Activated naive CD4-positive, alpha-beta T cell treated with anti-CD3 and anti-CD28 coated beads for 36 hours (primary cell): ENCODE data around the gene ULK1. TPM values are rescaled to one million over a fixed set of nuclear protein-coding genes. Genes with fewer than 3 reads are reported as not detected.

Experiments used
- CTCF ChIA-PET: fragments of 350-600 bp; sonication (Branson Sonifier 250); formaldehyde crosslinking; loops from one replicate; lab custom pipeline; 2021; ENCODE audit warnings: antibody characterized with exemption; lab: Charles Lee
- DNase-seq: peaks from one replicate; pipeline ENCODE4 v3.0.0-alpha.2; 2020
- H3K27ac Mint-ChIP-seq: one replicate; pipeline ENCODE4 v1.8.0; 2021; ENCODE audit warnings: mild to moderate bottlenecking, mixed read lengths
- H3K27me3 Mint-ChIP-seq: one replicate; pipeline ENCODE4 v1.8.0; 2021; ENCODE audit warnings: low read depth, mixed read lengths
- H3K36me3 Mint-ChIP-seq: one replicate; pipeline ENCODE4 v1.8.0; 2021; ENCODE audit warnings: low read depth, mixed read lengths
- H3K4me1 Mint-ChIP-seq: one replicate; pipeline ENCODE4 v1.8.0; 2021; ENCODE audit warnings: low read depth, mixed read lengths
- H3K4me3 Mint-ChIP-seq: one replicate; pipeline ENCODE4 v1.8.0; 2021; ENCODE audit warnings: mild to moderate bottlenecking, moderate library complexity, mixed read lengths
- H3K9me3 Mint-ChIP-seq: one replicate; pipeline ENCODE4 v1.8.0; 2021; ENCODE audit warnings: mixed read lengths
- intact Hi-C: fragments of 100-400 bp; cut with micrococcal nuclease; formaldehyde crosslinking; loops from one replicate; pipeline ENCODE4 v1.15.1; 2023
- total RNA-seq, 2 experiments: library from RNA; stranded (reverse); gene quantifications; one replicate each; pipeline ENCODE4 v1.2.3, GENCODE V29; 2021

Gene ULK1
- total RNA-seq, 2 experiments from 2014 or later = 13.6 to 15.6 TPM

DNA sequence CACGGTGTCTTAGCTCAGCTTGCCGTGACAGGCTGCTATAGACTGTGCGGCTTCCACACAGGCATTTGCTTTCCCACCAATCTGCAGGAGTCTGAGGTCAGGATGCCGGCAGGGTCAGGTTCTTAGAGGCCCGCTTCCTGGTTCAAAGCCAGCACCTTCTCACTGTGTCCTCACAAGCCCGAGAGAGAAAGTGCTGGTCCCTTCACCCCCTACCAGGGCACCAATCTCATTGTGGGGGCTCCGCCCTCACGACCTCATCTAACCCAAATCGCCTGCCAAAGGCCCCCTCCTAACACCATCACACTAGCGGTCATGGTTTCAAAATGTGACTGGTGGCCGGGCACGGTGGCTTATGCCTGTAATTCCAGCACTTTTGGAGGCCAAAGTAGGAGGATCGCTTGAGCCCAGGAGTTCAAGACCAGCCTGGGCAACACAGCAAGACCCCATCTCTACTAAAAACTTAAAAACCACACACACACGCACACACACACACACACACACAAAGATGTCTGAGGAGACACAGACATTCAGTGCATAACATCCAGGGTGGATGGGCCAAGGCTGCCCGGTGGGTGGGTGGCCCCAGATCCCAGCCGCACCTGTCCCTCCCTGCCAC lies 39.5 kb upstream of the ULK1 start:
- no peaks in the 10 kb centered on the region for H3K36me3 Mint-ChIP-seq
- H3K27ac Mint-ChIP-seq = no peak overlapping the region
- no peaks in the 10 kb centered on the region for H3K27me3 Mint-ChIP-seq
- DNase-seq = no peak
- H3K9me3 Mint-ChIP-seq = no peaks in the 10 kb centered on the region
- intact Hi-C loops = no loop called here
- CTCF ChIA-PET = interaction anchor here (0.7 kb wide), 1 partner anchor 501 kb away, joined by 4 read pairs; no protein-coding TSS in a partner anchor
- H3K4me3 Mint-ChIP-seq = no peak overlapping the region
- no peaks in the 10 kb centered on the region for H3K4me1 Mint-ChIP-seq

DNA sequence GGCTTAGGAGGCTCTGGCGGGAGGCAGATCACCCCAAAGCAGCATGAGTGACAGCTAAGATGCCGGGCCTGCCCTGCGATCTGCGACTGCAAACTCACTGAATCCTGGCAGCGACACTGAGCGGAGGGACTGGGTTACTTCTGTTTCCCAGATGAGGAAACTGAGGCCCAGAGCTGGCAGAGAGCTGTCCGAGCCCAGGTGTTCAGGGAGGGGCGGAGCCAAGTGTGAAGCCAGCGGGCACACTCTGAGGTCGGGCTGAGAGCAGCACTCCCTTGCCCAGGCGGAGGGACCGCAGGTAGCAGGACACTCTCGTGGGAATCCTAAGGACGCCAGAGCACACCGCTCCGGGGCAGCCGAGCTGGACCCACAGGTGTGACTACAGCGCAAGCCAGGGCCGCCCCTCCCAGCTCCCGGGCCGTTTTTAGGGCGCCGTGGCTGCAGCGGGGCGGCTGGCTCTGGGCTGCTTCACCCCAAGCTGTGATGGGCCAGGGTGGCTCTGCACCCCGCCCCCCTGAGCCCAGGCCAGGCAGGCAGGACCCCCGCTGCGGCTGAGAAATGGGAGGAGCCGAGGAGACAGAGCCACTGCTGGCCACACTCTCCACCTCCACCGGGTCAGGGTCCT lies 38.8 kb upstream of the ULK1 start:
- no peaks in the 10 kb centered on the region for H3K9me3 Mint-ChIP-seq
- H3K27ac Mint-ChIP-seq = no peak overlapping the region
- intact Hi-C loops = no loop called here
- no peak overlapping the region for H3K4me3 Mint-ChIP-seq
- DNase-seq = no peak
- H3K4me1 Mint-ChIP-seq = peaks cover 2% of the 10 kb centered on the region
- CTCF ChIA-PET = no interaction called here
- no peaks in the 10 kb centered on the region for H3K36me3 Mint-ChIP-seq
- no peaks in the 10 kb centered on the region for H3K27me3 Mint-ChIP-seq

DNA sequence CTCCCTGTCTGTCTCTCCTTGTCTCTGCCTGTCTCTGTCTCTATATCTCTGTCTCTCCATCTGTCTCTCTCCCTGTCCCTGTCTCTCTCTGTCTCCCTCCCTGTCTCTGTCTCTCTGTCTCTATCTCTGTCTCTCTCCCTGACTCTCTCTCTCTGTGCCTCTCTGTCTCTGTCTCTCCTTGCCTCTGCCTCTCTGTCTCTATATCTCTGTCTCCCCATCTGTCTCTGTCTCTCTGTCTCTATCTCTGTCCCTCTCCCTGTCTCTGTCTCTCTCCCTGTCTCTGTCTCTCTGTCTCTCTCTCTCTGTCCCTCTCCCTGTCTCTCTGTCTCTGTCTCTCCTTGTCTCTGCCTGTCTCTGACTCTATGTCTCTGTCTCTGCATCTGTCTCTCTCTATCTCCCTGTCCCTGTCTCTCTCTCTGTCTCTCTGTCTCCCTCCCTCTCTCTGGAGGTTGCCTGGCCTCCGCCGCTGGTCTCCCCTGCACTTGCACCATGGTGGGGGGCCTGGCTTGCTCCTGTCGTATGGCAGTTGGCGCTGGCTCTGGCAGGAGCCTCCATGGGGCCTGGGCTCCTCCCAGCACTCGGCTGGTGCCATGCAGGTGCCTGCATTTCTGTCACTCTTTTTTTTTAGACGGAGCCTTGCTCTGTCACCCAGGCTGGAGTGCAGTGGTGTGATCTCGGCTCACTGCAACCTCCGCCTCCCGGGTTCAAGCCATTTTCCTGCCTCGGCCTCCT lies 37.9 kb upstream of the ULK1 start:
- CTCF ChIA-PET = no interaction called here
- no peaks in the 10 kb centered on the region for H3K36me3 Mint-ChIP-seq
- no peak overlapping the region for H3K4me3 Mint-ChIP-seq
- H3K4me1 Mint-ChIP-seq = peaks cover 4% of the 10 kb centered on the region
- intact Hi-C loops = no loop called here
- no peaks in the 10 kb centered on the region for H3K9me3 Mint-ChIP-seq
- no peaks in the 10 kb centered on the region for H3K27me3 Mint-ChIP-seq
- H3K27ac Mint-ChIP-seq = no peak overlapping the region
- no peak for DNase-seq

DNA sequence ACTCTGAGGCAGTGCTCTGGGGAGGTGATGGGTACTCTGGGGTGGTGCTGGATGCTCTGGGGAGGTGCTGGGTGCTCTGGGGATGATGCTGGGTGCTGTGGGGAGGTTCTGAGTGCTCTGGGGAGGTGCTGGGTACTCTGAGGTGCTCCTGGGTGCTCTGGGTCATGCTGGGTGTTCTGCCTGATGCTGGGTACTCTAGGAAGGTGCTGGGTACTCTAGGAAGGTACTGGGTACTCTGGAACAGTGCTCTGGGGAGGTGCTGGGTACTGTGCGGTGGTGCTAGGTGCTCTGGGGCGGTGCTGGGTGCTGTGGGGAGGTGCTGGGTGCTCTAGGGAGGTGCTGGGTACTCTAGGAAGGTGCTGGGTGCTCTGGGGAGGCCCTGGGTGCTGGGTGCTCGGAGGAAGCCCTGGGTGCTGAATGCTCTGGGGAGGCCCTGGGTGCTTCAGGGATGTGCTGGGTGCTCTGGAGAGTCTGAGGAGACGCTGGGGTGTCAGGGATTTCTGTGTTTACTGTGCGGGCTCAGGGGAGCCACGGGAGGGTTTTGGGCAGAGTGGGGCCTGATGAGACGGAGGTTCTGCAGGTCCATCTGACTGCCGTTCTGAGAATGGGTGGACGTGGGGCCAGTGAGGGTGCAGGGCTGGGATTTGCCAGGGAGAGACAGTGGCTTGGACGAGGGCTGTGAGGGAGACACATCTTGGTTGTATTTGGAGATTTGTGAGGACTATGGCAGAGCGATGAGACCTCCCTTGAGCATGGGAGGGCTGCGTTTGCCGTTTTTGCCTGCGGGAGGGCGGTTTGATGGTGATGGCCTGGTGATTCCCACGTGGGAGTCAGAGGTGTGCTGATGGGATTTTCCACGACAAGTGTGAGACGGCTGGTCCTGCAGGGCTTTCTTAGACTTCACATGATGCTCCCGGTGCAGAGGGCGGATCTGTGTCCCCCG lies 36.2 kb upstream of the ULK1 start:
- Mint-ChIP-seq H3K27ac (no peak overlapping the region), H3K4me1 (peaks cover 4% of the 10 kb centered on the region), H3K27me3 (no peaks in the 10 kb centered on the region), H3K36me3 (no peaks in the 10 kb centered on the region), H3K9me3 (no peaks in the 10 kb centered on the region), H3K4me3 (no peak overlapping the region)
- CTCF ChIA-PET = no interaction called here
- DNase-seq = no peak
- intact Hi-C loops = no loop called here

DNA sequence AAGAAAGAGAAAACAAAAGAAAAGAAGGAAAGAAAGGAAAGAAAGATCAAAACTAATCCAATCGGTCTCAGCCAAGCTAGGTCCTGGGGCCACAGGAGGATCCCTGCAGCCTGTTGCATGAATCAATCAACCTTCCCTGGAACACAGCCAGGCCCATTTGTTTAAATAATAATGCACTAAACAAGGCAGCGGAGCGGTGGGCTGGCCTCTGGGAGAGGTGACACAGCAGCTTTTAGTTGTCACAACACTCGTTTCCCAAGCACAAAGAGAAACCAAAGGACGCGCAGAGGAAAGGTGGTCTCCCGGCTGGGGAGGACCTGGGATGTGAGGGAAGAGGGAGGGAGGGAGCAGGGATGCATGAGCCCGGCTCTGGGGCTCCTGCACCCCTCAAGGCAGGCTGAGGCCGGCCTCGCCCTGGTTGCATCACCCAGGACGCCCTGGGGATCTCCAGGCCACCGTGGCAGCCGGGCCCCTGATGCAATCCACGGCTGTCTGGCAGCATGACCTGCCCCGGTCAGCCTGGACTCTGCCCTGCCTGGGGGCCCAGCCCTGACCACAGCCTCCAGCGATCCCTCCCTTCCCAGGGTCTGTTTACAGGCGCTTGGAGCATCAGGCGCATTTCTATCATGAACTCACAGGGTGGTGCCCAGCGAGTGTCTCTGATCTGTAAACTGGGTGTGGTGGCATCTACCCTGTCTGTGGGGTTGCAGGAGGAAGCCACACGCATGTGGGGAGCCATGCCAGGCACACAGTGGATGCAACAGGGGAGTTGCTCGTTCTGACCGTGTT lies 33.8 kb upstream of the ULK1 start:
- no peak overlapping the region for H3K27ac Mint-ChIP-seq
- CTCF ChIA-PET = no interaction called here
- peaks cover 4% of the 10 kb centered on the region for H3K4me1 Mint-ChIP-seq
- no peaks in the 10 kb centered on the region for H3K36me3 Mint-ChIP-seq
- intact Hi-C loops = no loop called here
- no peak overlapping the region for H3K4me3 Mint-ChIP-seq
- H3K27me3 Mint-ChIP-seq = no peaks in the 10 kb centered on the region
- no peaks in the 10 kb centered on the region for H3K9me3 Mint-ChIP-seq
- DNase-seq = no peak

DNA sequence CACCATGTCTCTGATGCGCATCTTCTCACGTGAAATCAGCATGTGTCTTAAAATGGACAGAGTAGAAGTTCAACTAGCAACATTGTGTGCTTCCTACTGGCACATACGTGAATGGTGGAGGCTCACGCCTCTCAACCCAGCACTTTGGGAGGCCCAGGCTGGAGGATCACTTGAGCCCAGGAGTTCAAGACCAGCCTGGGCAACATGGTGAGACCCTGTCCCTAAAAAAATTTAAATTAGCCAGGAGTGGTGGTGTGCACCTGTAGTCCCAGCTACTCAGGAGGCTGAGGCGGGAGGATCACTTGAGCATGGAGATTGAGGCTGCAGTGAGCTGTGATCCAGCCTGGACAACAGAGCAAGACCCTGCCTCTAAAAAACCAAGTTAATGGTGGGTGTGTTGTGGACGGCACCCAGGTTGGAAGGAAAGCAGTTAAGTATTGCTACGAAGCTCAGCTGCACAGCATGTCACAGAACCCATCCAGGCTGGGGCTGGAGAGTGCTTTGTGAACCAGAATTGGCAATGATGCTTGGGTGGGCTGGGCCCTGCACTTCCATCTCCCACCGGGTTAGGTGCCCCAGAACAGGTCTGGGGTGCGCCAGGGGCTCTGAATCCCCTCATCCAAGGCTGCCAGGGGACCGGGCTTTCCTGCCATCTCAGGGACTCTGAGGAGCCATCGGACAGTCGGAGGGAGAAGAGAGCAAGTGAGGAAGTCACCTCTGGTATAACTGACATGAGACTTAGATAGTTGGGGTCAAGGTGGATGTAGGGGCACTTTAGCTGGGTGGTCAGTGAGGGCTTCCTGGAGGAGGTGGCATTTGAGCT lies 33.0 kb upstream of the ULK1 start:
- intact Hi-C loops = no loop called here
- CTCF ChIA-PET = no interaction called here
- H3K27me3 Mint-ChIP-seq = no peaks in the 10 kb centered on the region
- no peaks in the 10 kb centered on the region for H3K36me3 Mint-ChIP-seq
- DNase-seq = no peak
- no peak overlapping the region for H3K4me3 Mint-ChIP-seq
- peaks cover 4% of the 10 kb centered on the region for H3K4me1 Mint-ChIP-seq
- H3K9me3 Mint-ChIP-seq = no peaks in the 10 kb centered on the region
- no peak overlapping the region for H3K27ac Mint-ChIP-seq

DNA sequence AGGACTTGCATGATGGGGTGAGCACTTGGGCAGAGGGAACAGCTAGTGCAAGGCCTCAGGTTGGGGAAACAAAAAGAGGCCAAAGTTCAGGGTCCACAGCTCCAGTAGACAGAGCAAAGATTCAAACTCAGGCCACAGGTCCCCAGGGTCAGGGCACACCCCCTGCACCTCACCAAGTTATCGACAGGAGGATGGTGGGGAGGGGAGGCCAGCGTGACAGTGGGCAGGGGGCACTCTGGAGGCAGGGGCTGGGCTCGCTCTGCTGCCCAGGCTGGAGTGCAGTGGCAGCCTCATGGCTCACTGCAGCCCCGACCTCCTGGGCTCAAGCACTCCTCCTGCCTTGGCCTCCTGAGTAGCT lies 32.4 kb upstream of the ULK1 start:
- CTCF ChIA-PET = no interaction called here

DNA sequence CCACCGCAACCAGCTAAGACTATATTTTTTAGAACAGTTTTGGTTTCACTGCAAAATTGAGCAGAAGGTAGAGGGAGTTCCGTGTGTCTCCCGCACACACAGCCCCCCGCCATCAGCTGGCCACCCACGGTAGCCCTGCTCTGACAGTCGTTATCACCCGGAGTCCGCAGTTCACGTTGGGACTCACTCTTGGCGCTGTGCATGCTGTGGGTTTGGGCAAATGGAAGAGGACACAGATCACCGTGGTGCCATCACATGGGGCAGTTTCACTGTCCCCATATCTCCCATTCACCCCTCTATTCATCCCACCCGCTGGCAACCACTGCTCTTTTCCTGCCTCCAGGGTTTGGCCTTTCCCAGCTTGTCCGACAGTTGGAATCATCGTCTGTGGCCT lies 31.8 kb upstream of the ULK1 start:
- no peaks in the 10 kb centered on the region for H3K9me3 Mint-ChIP-seq
- DNase-seq = no peak
- intact Hi-C loops = no loop called here
- H3K36me3 Mint-ChIP-seq = no peaks in the 10 kb centered on the region
- CTCF ChIA-PET = no interaction called here
- H3K4me1 Mint-ChIP-seq = peaks cover 4% of the 10 kb centered on the region
- no peaks in the 10 kb centered on the region for H3K27me3 Mint-ChIP-seq
- no peak overlapping the region for H3K4me3 Mint-ChIP-seq
- H3K27ac Mint-ChIP-seq = no peak overlapping the region

More for the DNA sequence above, 32.4 kb upstream of the ULK1 start:
- H3K36me3 Mint-ChIP-seq = no peaks in the 10 kb centered on the region
- H3K27me3 Mint-ChIP-seq = no peaks in the 10 kb centered on the region
- intact Hi-C loops = no loop called here
- peaks cover 4% of the 10 kb centered on the region for H3K4me1 Mint-ChIP-seq
- no peak overlapping the region for H3K27ac Mint-ChIP-seq
- DNase-seq = no peak
- no peak overlapping the region for H3K4me3 Mint-ChIP-seq
- no peaks in the 10 kb centered on the region for H3K9me3 Mint-ChIP-seq

DNA sequence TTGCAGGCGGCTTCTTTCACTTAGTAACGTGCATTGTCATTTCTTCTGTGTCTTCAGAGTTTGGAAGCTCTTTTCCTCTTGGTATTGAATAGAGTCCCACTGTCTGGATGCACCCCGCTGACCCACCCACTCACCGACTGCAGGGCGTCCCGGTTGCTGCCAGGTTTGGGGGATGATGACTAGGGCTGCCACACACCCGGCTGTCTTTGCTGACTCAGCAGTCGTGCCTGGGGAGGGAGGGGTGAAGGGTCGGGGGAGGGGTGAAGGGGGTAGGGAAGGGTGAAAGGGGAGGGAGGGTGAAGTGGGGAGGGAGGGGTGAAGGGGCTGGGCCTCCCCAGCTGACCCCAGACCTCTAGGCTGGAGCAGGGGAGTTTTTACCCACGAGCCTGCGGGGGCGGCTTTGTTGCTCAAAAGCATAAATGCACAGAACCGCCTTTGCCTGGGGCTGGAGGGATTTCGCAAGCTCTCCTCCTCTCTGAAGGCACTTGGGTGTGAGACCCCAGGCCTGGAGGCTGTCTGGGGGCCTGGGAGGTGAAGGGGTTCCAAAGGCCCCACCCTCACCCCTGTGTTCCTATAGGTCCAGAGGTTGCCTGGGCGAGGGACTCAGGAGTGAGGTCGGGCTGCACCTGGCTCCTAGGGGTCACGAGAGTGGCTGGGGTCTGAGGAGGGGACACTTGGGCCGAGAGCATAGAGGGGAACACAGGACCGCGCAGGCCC lies 31.3 kb upstream of the ULK1 start:
- H3K27ac Mint-ChIP-seq = no peak overlapping the region
- no peaks in the 10 kb centered on the region for H3K36me3 Mint-ChIP-seq
- H3K4me3 Mint-ChIP-seq = no peak overlapping the region
- peaks cover 4% of the 10 kb centered on the region for H3K4me1 Mint-ChIP-seq
- CTCF ChIA-PET = no interaction called here
- no peak for DNase-seq
- no peaks in the 10 kb centered on the region for H3K9me3 Mint-ChIP-seq
- intact Hi-C loops = no loop called here
- H3K27me3 Mint-ChIP-seq = no peaks in the 10 kb centered on the region

DNA sequence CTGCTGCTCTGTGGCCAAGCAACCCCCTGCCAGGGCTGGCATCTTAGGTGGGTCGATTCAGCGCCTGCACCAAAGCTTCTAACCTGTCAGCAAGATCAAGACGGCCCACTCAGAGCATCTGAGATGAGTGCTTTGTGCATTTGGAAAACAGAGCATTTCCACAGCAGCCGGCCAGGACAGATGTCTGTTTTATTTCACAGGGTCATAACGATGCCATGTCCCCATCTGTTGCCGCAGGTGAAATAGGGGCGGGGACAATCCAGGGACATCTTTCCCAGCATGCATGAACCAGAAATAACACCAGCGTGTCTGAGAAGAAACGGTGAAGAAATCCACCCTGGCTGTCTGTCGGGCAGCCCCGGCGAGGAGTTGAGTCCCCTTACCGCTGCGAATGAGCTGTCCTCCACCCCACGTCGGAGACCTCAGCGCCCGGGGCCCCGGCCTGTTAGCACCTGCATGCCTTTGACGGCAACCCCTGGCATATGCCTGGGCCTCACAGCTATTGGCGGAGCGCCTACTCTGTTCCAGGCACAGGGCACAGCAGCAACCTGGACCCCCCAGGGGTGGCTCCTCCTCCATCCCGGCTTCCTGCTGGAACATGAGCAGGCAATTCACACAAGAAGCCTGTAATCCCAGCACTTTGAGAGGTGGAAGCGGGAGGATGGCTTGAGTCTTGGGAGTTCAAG lies 30.6 kb upstream of the ULK1 start:
- CTCF ChIA-PET = no interaction called here
- no peak for DNase-seq
- Mint-ChIP-seq H3K9me3 (no peaks in the 10 kb centered on the region), H3K4me1 (peaks cover 4% of the 10 kb centered on the region), H3K27ac (no peak overlapping the region), H3K4me3 (no peak overlapping the region), H3K27me3 (no peaks in the 10 kb centered on the region), H3K36me3 (no peaks in the 10 kb centered on the region)
- intact Hi-C loops = no loop called here
